ENCODE measurements around the gene JAM3. TPM values are rescaled to one million over a fixed set of nuclear protein-coding genes. Genes with fewer than 3 reads are reported as not detected.
A peak's percentile ranks its signal among the peaks of the same experiment; 100 is the strongest.

JAM3 gene
- total RNA-seq, 6 experiments from 2014 or later, result 49.6 to 58.6 (median 55.2) TPM

DNA sequence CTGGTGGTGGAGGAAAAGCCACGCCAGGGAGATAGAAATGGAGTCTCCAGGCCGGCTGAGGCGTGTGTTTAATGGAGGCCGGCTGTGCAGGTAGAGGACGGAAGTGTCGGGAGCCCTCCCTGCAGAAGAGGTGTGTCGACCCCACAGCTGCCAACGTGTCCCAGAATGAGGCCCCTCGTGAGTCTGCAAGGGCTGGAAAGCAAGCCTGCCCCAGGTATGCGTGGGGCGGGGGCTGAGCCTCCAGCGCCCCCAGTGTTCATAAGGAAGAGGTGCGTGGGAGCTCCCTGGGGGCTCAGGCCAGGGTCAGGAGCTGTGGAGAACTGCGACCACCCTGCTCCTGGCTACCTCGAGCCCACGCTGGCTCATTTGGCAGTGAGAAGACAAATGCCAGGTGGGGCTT lies 38.0 kb upstream of the JAM3 start:
- Mint-ChIP-seq H3K4me3 (no peak overlapping the region), H3K27me3 (ENCODE audit: insufficient read depth) (peaks cover 24% of the 10 kb centered on the region), H3K27ac (no peak overlapping the region), H3K9me3 (no peaks in the 10 kb centered on the region), H3K36me3 (ENCODE audit: low read depth) (no peaks in the 10 kb centered on the region; the same call in 1 of the 2 replicates), H3K4me1 (ENCODE audit: low read depth) (peaks cover 40% of the 10 kb centered on the region)
- TF ChIP-seq, protein P1, sequence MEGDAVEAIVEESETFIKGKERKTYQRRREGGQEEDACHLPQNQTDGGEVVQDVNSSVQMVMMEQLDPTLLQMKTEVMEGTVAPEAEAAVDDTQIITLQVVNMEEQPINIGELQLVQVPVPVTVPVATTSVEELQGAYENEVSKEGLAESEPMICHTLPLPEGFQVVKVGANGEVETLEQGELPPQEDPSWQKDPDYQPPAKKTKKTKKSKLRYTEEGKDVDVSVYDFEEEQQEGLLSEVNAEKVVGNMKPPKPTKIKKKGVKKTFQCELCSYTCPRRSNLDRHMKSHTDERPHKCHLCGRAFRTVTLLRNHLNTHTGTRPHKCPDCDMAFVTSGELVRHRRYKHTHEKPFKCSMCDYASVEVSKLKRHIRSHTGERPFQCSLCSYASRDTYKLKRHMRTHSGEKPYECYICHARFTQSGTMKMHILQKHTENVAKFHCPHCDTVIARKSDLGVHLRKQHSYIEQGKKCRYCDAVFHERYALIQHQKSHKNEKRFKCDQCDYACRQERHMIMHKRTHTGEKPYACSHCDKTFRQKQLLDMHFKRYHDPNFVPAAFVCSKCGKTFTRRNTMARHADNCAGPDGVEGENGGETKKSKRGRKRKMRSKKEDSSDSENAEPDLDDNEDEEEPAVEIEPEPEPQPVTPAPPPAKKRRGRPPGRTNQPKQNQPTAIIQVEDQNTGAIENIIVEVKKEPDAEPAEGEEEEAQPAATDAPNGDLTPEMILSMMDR (IDR thresholded peaks at IDR 0.05), result peak; percentile 58
- no peak for DNase-seq

DNA sequence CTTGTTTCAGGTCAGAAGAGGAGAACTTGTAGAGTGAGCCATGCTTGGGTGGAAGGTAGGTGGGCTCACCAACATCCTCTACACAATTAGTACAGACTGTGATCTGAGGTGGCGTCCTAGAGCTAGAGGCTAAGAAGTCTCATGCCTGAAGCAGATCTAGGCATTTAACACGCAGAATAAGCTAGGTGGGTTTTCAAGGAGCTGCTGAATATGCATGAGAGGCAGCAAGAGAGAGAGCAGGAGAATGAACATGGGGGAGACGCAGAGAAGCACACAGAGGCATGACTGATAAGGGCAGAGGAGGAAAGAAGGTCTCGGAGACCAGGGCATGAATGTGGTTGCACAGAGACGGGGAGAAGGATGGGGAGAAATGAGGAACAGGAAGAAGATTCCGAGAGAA lies 36.8 kb upstream of the JAM3 start:
- Mint-ChIP-seq H3K9me3 (no peaks in the 10 kb centered on the region), H3K4me3 (no peak overlapping the region), H3K4me1 (ENCODE audit: low read depth) (peaks cover 46% of the 10 kb centered on the region), H3K36me3 (ENCODE audit: low read depth) (no peaks in the 10 kb centered on the region; the same call in 1 of the 2 replicates), H3K27me3 (ENCODE audit: insufficient read depth) (peaks cover 25% of the 10 kb centered on the region), H3K27ac (no peak overlapping the region)
- DNase-seq, result no peak
- TF ChIP-seq, protein P1 (IDR thresholded peaks at IDR 0.05), result no peak

DNA sequence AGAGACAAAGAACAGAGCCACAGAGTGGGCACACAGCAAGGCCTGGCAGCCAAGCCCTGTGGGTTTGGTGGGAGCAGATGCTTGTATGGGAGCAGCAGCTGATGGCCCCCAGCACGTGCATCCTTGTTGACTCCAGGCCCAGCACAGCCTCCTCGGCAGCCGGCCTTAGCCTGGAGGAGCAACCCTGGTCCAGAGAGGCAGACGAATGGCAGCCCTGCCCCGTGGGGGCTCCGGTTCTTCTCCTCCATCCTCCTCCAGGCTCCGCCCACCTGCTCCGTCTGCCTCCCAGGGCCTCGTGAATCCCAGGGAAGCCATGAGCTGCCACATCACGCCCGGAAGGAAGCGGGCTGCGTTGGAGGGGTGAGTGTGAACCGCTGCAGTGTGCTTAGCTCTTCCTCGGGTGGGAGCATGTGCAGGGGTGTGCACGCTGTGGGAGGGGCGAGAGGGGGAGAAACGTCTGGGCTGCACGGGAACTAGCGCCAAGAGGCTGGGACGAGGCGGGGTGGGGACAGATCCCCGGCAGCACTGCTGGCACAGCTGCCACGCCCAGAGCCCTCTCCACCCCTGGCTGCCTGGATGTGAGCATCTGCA lies 36.3 kb upstream of the JAM3 start:
- Mint-ChIP-seq H3K9me3 (no peaks in the 10 kb centered on the region), H3K27ac (no peak overlapping the region), H3K4me1 (ENCODE audit: low read depth) (peaks cover 50% of the 10 kb centered on the region), H3K4me3 (peak overlapping the region; percentile 29), H3K36me3 (ENCODE audit: low read depth) (no peaks in the 10 kb centered on the region; the same call in 1 of the 2 replicates), H3K27me3 (ENCODE audit: insufficient read depth) (peaks cover 20% of the 10 kb centered on the region)
- TF ChIP-seq, protein P1 (IDR thresholded peaks at IDR 0.05), result no peak
- DNase-seq, result no peak

DNA sequence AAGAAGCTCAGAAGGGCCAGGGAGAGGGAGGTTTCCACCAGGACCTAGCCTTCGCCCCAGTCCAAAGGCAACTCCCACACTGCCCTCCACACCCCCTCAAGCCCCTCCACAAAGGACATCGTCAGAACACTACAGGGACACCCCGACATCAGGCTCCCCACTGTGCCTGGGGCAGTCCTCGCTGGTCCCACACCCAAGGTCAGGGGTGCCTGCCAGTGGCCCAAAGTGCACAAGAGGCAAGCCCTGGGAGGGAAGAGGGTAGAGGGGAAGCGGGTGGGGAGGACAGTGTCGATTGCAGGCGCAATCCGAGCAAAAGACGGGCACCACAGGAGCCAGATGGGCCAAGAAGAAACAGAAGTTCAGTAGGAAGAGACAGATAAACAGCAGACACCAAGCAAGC lies 35.6 kb upstream of the JAM3 start:
- H3K36me3 Mint-ChIP-seq (ENCODE audit: low read depth), result no peaks in the 10 kb centered on the region; the same call in 1 of the 2 replicates
- peaks cover 16% of the 10 kb centered on the region for H3K27me3 Mint-ChIP-seq (ENCODE audit: insufficient read depth)
- no peaks in the 10 kb centered on the region for H3K9me3 Mint-ChIP-seq
- peak overlapping the region; percentile 76 for H3K4me3 Mint-ChIP-seq
- TF ChIP-seq, protein P1 (IDR thresholded peaks at IDR 0.05), result no peak
- no peak overlapping the region for H3K27ac Mint-ChIP-seq
- H3K4me1 Mint-ChIP-seq (ENCODE audit: low read depth), result peaks cover 56% of the 10 kb centered on the region
- no peak for DNase-seq

DNA sequence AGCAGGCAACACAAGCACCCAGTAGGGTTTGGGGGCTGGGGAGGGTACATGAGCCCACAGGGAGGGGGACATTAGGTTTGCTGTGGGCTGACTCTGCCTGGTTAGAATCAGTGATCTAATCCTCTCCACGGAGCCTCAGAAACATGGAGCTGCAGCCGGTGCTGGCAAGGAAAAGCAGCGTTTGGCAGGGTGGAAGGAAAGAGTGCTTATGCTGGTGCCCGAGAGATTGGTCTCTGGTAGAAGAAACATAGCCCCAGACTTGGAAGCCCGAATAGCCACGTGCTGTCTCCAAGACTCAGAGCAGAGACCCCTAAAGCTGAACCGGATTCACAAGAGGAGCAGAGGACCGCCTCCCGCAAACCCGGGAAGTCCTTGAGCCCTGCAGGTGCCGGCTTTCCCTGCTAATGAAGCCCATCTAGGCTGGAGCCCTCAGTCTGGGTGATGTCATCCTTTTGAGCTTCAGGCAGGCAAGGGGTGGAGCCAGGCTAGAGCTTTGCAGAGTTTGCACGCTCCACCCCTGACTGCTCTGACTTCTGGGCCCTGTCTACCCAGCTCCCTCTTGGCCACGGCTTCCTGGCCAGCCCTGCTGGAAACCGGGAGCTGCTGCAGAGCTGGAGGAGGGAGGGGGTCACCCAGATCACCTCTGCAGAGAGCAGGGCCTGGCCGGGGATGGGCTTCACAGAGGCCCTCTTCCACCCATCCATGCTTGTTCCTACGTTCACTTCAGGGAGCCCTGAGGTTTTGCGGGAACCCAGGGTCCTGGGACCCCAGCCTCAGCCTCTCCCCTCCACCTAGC lies 35.0 kb upstream of the JAM3 start:
- H3K4me3 Mint-ChIP-seq, result peak overlapping the region; percentile 76
- H3K27ac Mint-ChIP-seq, result peak overlapping the region; percentile 74
- peaks cover 56% of the 10 kb centered on the region for H3K4me1 Mint-ChIP-seq (ENCODE audit: low read depth)

More for the DNA sequence above, 35.0 kb upstream of the JAM3 start:
- DNase-seq, result peak; percentile 86
- TF ChIP-seq, protein P1 (IDR thresholded peaks at IDR 0.05), result no peak
- no peaks in the 10 kb centered on the region; the same call in 1 of the 2 replicates for H3K36me3 Mint-ChIP-seq (ENCODE audit: low read depth)
- H3K9me3 Mint-ChIP-seq, result no peaks in the 10 kb centered on the region
- peaks cover 15% of the 10 kb centered on the region for H3K27me3 Mint-ChIP-seq (ENCODE audit: insufficient read depth)
